HCT116 (cell line): Measurements from ENCODE around the gene TMCC1. TPM values are rescaled to one million over a fixed set of nuclear protein-coding genes. Genes with fewer than 3 reads are reported as not detected.

ENCODE experiments used
- ATAC-seq: fragments of 200-7000 bp; cut with Tn5 transposase; 2 replicates; pipeline ENCODE4 v1.9.1; 2020; ENCODE audit warnings: mild to moderate bottlenecking, moderate library complexity
- BruUV-seq: library from RNA; stranded (reverse); fragments of 400-500 nt; replicated peaks from 2 replicates; lab custom pipeline; 2021; lab: Mats Ljungman, UMichigan
- CTCF ChIA-PET: fragments of 300-600 bp; sonication (Branson Sonifier 250); formaldehyde crosslinking; loops from one replicate; lab custom pipeline; 2021; ENCODE audit warnings: antibody characterized with exemption; lab: Charles Lee
- POLR2A ChIA-PET: fragments of 300-600, 350-600 bp; sonication (Branson Sonifier 250); formaldehyde crosslinking; loops from one replicate; lab custom pipeline; 2021; ENCODE audit warnings: antibody characterized with exemption; lab: Charles Lee
- RAD21 ChIA-PET, 2 experiments: fragments of 300-600 bp; sonication (Branson Sonifier 250); formaldehyde crosslinking; loops; one replicate each; lab custom pipeline; 2023; ENCODE audit warnings: low total read pairs in 2 of 2; ENCODE audit not compliant: uncharacterized antibody in 2 of 2, unreplicated experiment in 2 of 2, low non-redundant PET in 1 of 2; lab: Charles Lee
- DNase-seq: peaks from one replicate; pipeline ENCODE4 v3.0.0-alpha.2; 2010; ENCODE audit warnings: low read depth, low spot score
- H2AFZ ChIP-seq: fragments of 200-600 bp; shearing (Covaris generic), sonication (generic); 2 replicates; pipeline ENCODE4 v1.6.1; 2017; ENCODE audit warnings: low read depth, mixed run types, mixed read lengths, antibody characterized with exemption, low read length; ENCODE audit not compliant: poor library complexity, severe bottlenecking
- H3K27ac ChIP-seq: 2 replicates; pipeline ENCODE4 v1.5.1; 2012; ENCODE audit warnings: low read depth, low read length
- H3K27me3 ChIP-seq: fragments of 200-600 bp; sonication (generic); 2 replicates; pipeline ENCODE4 v1.6.1; 2016; ENCODE audit warnings: mixed run types, low read length, mixed read lengths; ENCODE audit not compliant: insufficient read depth
- H3K36me3 ChIP-seq, 2 experiments: fragments of 200-500 bp in 1 of 2; fragments of 200-600 bp in 1 of 2; sonication (Bioruptor generic) in 1 of 2; sonication (generic) in 1 of 2; 2 replicates each; pipeline versions ENCODE4 v1.5.1 to v1.6.1; 2014 to 2016; ENCODE audit warnings: low read length in 2 of 2, inconsistent platforms in 1 of 2, mixed read lengths in 1 of 2, mixed run types in 1 of 2; ENCODE audit not compliant: insufficient read depth in 2 of 2, control insufficient read depth in 1 of 2
- H3K4me1 ChIP-seq, 2 experiments: fragments of 200-600 bp in 1 of 2; sonication (generic) in 1 of 2; 2 replicates each; pipeline versions ENCODE4 v1.5.1 to v1.6.1; 2012 to 2017; ENCODE audit warnings: low read length in 2 of 2, inconsistent platforms in 1 of 2, mild to moderate bottlenecking in 1 of 2, mixed read lengths in 1 of 2, mixed run types in 1 of 2, moderate library complexity in 1 of 2; ENCODE audit not compliant: insufficient read depth in 2 of 2, control insufficient read depth in 1 of 2
- H3K4me2 ChIP-seq: fragments of 200-600 bp; sonication (generic); 2 replicates; pipeline ENCODE4 v1.6.1; 2017; ENCODE audit warnings: mixed run types, low read length, mixed read lengths
- H3K4me3 ChIP-seq, 2 experiments: fragments of 200-600 bp in 1 of 2; sonication (generic) in 1 of 2; replicated peaks in 1 of 2; 2 replicates each; pipeline ENCODE4 v1.5.1; 2011 to 2016; ENCODE audit warnings: low read length in 2 of 2, control low read depth in 1 of 2, low read depth in 1 of 2, mild to moderate bottlenecking in 1 of 2, mixed read lengths in 1 of 2, mixed run types in 1 of 2
- H3K79me2 ChIP-seq: fragments of 200-600 bp; sonication (generic); 2 replicates; pipeline ENCODE4 v1.6.1; 2017; ENCODE audit warnings: mild to moderate bottlenecking, mixed run types, low read length, moderate library complexity, mixed read lengths; ENCODE audit not compliant: insufficient read depth
- H3K9ac ChIP-seq: fragments of 200-600 bp; sonication (generic); 2 replicates; pipeline ENCODE4 v1.6.1; 2016; ENCODE audit warnings: low read length, mixed read lengths
- H3K9me2 ChIP-seq: fragments of 200-600 bp; sonication (generic), shearing (Covaris generic); 2 replicates; pipeline ENCODE4 v1.6.1; 2017; ENCODE audit warnings: mixed run types, mild to moderate bottlenecking, moderate library complexity; ENCODE audit not compliant: insufficient read depth
- H3K9me3 ChIP-seq, 2 experiments: fragments of 200-500 bp in 1 of 2; fragments of 200-600 bp in 1 of 2; sonication (Bioruptor generic) in 1 of 2; sonication (generic) in 1 of 2; 2 replicates each; pipeline ENCODE4 v1.6.1; 2014 to 2017; ENCODE audit warnings: low read length in 2 of 2, mixed read lengths in 2 of 2, inconsistent platforms in 1 of 2, low read depth in 1 of 2, mild to moderate bottlenecking in 1 of 2, mixed run types in 1 of 2, moderate library complexity in 1 of 2; ENCODE audit not compliant: control insufficient read depth in 1 of 2, insufficient read depth in 1 of 2
- H4K20me1 ChIP-seq: fragments of 200-600 bp; sonication (generic), shearing (Covaris generic); 2 replicates; pipeline ENCODE4 v1.6.1; 2017; ENCODE audit warnings: mixed run types, mild to moderate bottlenecking, moderate library complexity; ENCODE audit not compliant: insufficient read depth
- CEBPB ChIP-seq: IDR thresholded peaks from 2 replicates; pipeline ENCODE4 v1.6.1; 2012; ENCODE audit warnings: low read depth
- FOSL1 ChIP-seq: IDR thresholded peaks from 2 replicates; pipeline ENCODE4 v1.6.1; 2012; ENCODE audit warnings: low read depth
- JUND ChIP-seq: IDR thresholded peaks from 2 replicates; pipeline ENCODE4 v1.6.1; 2012
- SIN3A ChIP-seq: IDR thresholded peaks from 2 replicates; pipeline ENCODE4 v1.6.1; 2012; ENCODE audit warnings: low read depth
- ZNF274 ChIP-seq: fragments of 200-500 bp; sonication (Bioruptor generic); IDR thresholded peaks from 2 replicates; pipeline ENCODE4 v1.6.1; 2014; ENCODE audit warnings: mild to moderate bottlenecking, low read depth, low read length, inconsistent platforms
- intact Hi-C: fragments of 100-400 bp; cut with micrococcal nuclease; formaldehyde crosslinking; loops from 2 replicates; pipeline ENCODE4 v1.10.0; 2022
- total RNA-seq: library from RNA; stranded (reverse); gene quantifications from one replicate; pipeline ENCODE4 v1.2.1, GENCODE V29; 2021; ENCODE audit not compliant: unreplicated experiment
- TF ChIP-seq, protein P1 (sequence below): IDR thresholded peaks from 2 replicates; pipeline ENCODE4 v1.6.1; 2011; ENCODE audit warnings: mild to moderate bottlenecking, low read length, moderate library complexity; ENCODE audit not compliant: insufficient replicate concordance; ENCODE audit errors: extremely low read depth
- TF ChIP-seq, protein P2 (sequence below), 3 experiments: fragments of 200-600 bp in 1 of 3; sonication (generic) in 1 of 3; IDR thresholded peaks in 2 of 3; conservative IDR thresholded peaks in 1 of 3; 2 replicates each; pipeline ENCODE4 v1.5.1; 2012 to 2017; ENCODE audit warnings: low read depth in 2 of 3, low read length in 2 of 3, antibody characterized with exemption in 1 of 3, borderline replicate concordance in 1 of 3, control low read depth in 1 of 3, mild to moderate bottlenecking in 1 of 3, mixed read lengths in 1 of 3, mixed run types in 1 of 3, moderate library complexity in 1 of 3; ENCODE audit not compliant: insufficient read depth in 1 of 3
- TF ChIP-seq, protein P3 (sequence below): IDR thresholded peaks from 2 replicates; pipeline ENCODE4 v1.6.1; 2012; ENCODE audit warnings: low read depth

Gene TMCC1
- total RNA-seq, 1 experiment from 2014 or later, result 32.5 TPM

DNA sequence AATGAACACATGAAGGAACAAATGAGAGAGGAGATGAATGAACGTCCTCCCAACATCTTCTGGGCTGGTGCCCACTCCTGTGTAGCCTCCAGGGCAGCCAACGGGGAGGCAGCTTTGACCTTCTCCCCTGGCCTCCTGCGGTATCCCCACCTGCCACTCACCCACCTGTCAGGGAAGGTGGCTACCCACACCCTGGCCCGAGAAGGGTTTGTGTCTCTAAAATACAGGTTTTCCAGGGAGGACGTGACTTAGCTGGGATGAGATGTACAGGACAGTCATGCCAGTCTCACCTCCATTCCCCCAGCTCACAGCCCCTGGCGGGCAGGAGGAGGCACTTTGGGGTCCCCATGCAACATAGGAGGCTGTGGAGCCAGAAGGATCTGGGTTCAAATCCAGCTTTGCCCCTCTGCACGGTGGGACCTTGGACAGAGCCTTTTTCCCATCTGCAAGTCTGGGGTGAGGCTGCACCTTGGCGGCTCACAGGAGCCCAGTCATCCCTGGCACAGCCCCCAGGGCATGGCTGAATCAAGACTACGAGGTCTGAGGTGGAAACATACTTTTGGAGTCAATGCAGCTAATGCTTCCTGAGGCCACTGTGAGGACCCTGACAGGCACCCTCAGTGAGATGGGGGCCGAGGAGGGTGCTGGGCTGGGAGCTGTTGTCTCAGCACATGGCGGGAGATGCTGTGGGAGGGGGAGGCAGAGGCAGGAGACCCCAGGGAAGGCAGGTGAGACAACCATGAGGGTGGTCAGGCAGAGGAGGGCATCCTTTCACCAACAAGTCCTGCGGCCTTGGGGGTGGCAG is 275.9 kb downstream of the TMCC1 start:
- no peaks in the 10 kb centered on the region for H3K9me3 ChIP-seq
- H3K9me2 ChIP-seq, result no peaks in the 10 kb centered on the region
- no peak for ATAC-seq
- intact Hi-C loops, result no loop called here
- no TSS peak for BruUV-seq
- no peaks in the 10 kb centered on the region for H3K36me3 ChIP-seq
- POLR2A ChIA-PET, result no interaction called here
- no peak for DNase-seq
- H2AFZ ChIP-seq, result no peak overlapping the region
- H4K20me1 ChIP-seq, result no peaks in the 10 kb centered on the region
- H3K9ac ChIP-seq, result no peak overlapping the region
- TF ChIP-seq CEBPB, result no peak
- TF ChIP-seq, protein P1, sequence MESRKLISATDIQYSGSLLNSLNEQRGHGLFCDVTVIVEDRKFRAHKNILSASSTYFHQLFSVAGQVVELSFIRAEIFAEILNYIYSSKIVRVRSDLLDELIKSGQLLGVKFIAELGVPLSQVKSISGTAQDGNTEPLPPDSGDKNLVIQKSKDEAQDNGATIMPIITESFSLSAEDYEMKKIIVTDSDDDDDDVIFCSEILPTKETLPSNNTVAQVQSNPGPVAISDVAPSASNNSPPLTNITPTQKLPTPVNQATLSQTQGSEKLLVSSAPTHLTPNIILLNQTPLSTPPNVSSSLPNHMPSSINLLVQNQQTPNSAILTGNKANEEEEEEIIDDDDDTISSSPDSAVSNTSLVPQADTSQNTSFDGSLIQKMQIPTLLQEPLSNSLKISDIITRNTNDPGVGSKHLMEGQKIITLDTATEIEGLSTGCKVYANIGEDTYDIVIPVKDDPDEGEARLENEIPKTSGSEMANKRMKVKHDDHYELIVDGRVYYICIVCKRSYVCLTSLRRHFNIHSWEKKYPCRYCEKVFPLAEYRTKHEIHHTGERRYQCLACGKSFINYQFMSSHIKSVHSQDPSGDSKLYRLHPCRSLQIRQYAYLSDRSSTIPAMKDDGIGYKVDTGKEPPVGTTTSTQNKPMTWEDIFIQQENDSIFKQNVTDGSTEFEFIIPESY, result no peak
- H3K27me3 ChIP-seq, result no peaks in the 10 kb centered on the region
- H3K4me3 ChIP-seq, result no peak overlapping the region
- H3K79me2 ChIP-seq, result no peaks in the 10 kb centered on the region
- CTCF ChIA-PET, result no interaction called here
- H3K27ac ChIP-seq, result no peak overlapping the region
- peaks cover 3 to 16% of the 10 kb centered on the region in 2 experiments; a peak in 2 of 4 replicates for H3K4me1 ChIP-seq
- no peak overlapping the region for H3K4me2 ChIP-seq
- RAD21 ChIA-PET, result no interaction called here

DNA sequence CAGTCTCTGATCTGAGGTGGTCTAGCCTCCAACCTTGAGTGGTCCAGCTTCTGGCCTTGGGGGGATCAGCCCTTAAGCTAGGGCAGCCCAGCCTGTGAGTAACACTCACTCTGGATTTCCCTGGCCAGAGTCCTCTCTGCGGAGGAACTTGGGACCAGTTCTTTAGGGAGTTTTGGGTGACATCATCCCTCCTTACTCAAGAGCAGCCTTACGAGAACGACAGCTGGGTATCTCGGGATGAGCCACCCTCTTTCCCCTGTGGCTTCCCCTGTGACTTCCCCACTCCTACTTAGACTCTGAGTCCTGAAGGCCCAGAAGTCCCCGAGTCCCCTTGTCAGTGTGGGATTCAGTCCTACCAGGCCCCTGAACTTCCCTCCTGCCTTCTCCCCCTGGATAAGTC is 276.8 kb downstream of the TMCC1 start:
- Histone ChIP-seq H4K20me1 (no peaks in the 10 kb centered on the region), H3K36me3 (no peaks in the 10 kb centered on the region), H2AFZ (no peak overlapping the region), H3K4me3 (no peak overlapping the region), H3K4me1 (peaks cover 3 to 25% of the 10 kb centered on the region in 2 experiments; a peak in 2 of 4 replicates), H3K27ac (no peak overlapping the region), H3K4me2 (no peak overlapping the region), H3K9ac (no peak overlapping the region), H3K79me2 (no peaks in the 10 kb centered on the region), H3K27me3 (no peaks in the 10 kb centered on the region), H3K9me2 (no peaks in the 10 kb centered on the region), H3K9me3 (no peaks in the 10 kb centered on the region)
- ATAC-seq, result no peak
- BruUV-seq, result no TSS peak
- ChIA-PET CTCF (no interaction called here), RAD21 (no interaction called here), POLR2A (interaction anchor here (0.6 kb wide), 1 partner anchor 9 kb away, joined by 3 read pairs; no protein-coding TSS in a partner anchor)
- no peak for DNase-seq
- intact Hi-C loops, result no loop called here
- TF ChIP-seq, protein P2, sequence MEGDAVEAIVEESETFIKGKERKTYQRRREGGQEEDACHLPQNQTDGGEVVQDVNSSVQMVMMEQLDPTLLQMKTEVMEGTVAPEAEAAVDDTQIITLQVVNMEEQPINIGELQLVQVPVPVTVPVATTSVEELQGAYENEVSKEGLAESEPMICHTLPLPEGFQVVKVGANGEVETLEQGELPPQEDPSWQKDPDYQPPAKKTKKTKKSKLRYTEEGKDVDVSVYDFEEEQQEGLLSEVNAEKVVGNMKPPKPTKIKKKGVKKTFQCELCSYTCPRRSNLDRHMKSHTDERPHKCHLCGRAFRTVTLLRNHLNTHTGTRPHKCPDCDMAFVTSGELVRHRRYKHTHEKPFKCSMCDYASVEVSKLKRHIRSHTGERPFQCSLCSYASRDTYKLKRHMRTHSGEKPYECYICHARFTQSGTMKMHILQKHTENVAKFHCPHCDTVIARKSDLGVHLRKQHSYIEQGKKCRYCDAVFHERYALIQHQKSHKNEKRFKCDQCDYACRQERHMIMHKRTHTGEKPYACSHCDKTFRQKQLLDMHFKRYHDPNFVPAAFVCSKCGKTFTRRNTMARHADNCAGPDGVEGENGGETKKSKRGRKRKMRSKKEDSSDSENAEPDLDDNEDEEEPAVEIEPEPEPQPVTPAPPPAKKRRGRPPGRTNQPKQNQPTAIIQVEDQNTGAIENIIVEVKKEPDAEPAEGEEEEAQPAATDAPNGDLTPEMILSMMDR (IDR thresholded peaks at IDR 0.05 in 2 of 3, conservative IDR thresholded peaks at IDR 0.05 in 1 of 3; ENCODE audit: borderline replicate concordance in 1 of 3, insufficient read depth in 1 of 3, low read depth in 2 of 3, low read length in 2 of 3), result no peak
- no peak for TF ChIP-seq JUND
- no peak for TF ChIP-seq FOSL1
- TF ChIP-seq SIN3A, result no peak
- TF ChIP-seq, protein P3, sequence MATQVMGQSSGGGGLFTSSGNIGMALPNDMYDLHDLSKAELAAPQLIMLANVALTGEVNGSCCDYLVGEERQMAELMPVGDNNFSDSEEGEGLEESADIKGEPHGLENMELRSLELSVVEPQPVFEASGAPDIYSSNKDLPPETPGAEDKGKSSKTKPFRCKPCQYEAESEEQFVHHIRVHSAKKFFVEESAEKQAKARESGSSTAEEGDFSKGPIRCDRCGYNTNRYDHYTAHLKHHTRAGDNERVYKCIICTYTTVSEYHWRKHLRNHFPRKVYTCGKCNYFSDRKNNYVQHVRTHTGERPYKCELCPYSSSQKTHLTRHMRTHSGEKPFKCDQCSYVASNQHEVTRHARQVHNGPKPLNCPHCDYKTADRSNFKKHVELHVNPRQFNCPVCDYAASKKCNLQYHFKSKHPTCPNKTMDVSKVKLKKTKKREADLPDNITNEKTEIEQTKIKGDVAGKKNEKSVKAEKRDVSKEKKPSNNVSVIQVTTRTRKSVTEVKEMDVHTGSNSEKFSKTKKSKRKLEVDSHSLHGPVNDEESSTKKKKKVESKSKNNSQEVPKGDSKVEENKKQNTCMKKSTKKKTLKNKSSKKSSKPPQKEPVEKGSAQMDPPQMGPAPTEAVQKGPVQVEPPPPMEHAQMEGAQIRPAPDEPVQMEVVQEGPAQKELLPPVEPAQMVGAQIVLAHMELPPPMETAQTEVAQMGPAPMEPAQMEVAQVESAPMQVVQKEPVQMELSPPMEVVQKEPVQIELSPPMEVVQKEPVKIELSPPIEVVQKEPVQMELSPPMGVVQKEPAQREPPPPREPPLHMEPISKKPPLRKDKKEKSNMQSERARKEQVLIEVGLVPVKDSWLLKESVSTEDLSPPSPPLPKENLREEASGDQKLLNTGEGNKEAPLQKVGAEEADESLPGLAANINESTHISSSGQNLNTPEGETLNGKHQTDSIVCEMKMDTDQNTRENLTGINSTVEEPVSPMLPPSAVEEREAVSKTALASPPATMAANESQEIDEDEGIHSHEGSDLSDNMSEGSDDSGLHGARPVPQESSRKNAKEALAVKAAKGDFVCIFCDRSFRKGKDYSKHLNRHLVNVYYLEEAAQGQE, result no peak
- no peak for TF ChIP-seq ZNF274
